Measurements from ENCODE around the gene TMTC2.

The TMTC2 gene

GRCh38 chr12:82725741-82726140 lies 39.0 kb downstream of the TMTC2 start:
- H3K4ac ChIP-seq (ENCODE audit: low read depth, low read length), result no peak overlapping the region
- no peak overlapping the region for H3K18ac ChIP-seq (ENCODE audit: low read length)
- no peak overlapping the region for H2AK5ac ChIP-seq (ENCODE audit: low read length)
- peaks cover 10 to 11% of the 10 kb centered on the region in 2 experiments for H3K36me3 ChIP-seq (ENCODE audit: control insufficient read depth in 1 of 2, insufficient read depth in 2 of 2, low read length in 2 of 2)
- H3K79me2 ChIP-seq (ENCODE audit: control insufficient read depth, insufficient read depth, low read length, poor library complexity), result peaks cover 2% of the 10 kb centered on the region
- H3K4me2 ChIP-seq (ENCODE audit: low read length), result no peak overlapping the region
- H3K4me3 ChIP-seq (ENCODE audit: low read depth, low read length), result no peak overlapping the region
- no peak overlapping the region for H2BK5ac ChIP-seq (ENCODE audit: low read depth, low read length, poor library complexity)
- H3K9ac ChIP-seq (ENCODE audit: low read length), result no peak overlapping the region
- H4K12ac ChIP-seq (ENCODE audit: low read depth, low read length), result no peak overlapping the region
- H4K91ac ChIP-seq (ENCODE audit: low read depth, low read length), result no peak overlapping the region
- no peak overlapping the region for H2BK12ac ChIP-seq (ENCODE audit: low read length)
- H3K27me3 ChIP-seq (ENCODE audit: insufficient read depth, low read length), result no peaks in the 10 kb centered on the region
- DNase-seq, result no peak
- H3K79me1 ChIP-seq (ENCODE audit: low read length), result peaks cover 2% of the 10 kb centered on the region
- H2BK120ac ChIP-seq (ENCODE audit: insufficient read depth, low read length, poor library complexity), result no peak overlapping the region
- no peak overlapping the region for H2AFZ ChIP-seq (ENCODE audit: insufficient read depth, low read length, poor library complexity)
- H3K23ac ChIP-seq (ENCODE audit: low read length), result no peak overlapping the region
- H3K4me1 ChIP-seq (ENCODE audit: control insufficient read depth in 1 of 2, insufficient read depth in 2 of 2, low read length in 2 of 2), result peaks cover 0 to 4% of the 10 kb centered on the region in 2 experiments
- no peak overlapping the region for H3K14ac ChIP-seq (ENCODE audit: low read length)
- no peak overlapping the region for H3K27ac ChIP-seq (ENCODE audit: low read depth, low read length)
- peaks cover 5% of the 10 kb centered on the region for H3K9me3 ChIP-seq (ENCODE audit: insufficient read depth, low read depth, low read length)
- no peak overlapping the region for H4K8ac ChIP-seq (ENCODE audit: low read depth, low read length)
- WGBS (ENCODE audit: extremely low coverage, insufficient coverage, insufficient read length), result no CpG with 5 or more reads among the region's 1 CpG

- Histone ChIP-seq H2BK120ac (ENCODE audit: insufficient read depth, low read length, poor library complexity) (no peak overlapping the region), H3K4me3 (ENCODE audit: low read depth, low read length) (no peak overlapping the region), H3K14ac (ENCODE audit: low read length) (no peak overlapping the region), H2AK5ac (ENCODE audit: low read length) (no peak overlapping the region), H3K4me1 (ENCODE audit: control insufficient read depth in 1 of 2, insufficient read depth in 2 of 2, low read length in 2 of 2) (peaks cover 0 to 5% of the 10 kb centered on the region in 2 experiments), H2BK12ac (ENCODE audit: low read length) (no peak overlapping the region), H2BK5ac (ENCODE audit: low read depth, low read length, poor library complexity) (no peak overlapping the region), H3K79me1 (ENCODE audit: low read length) (peaks cover 2% of the 10 kb centered on the region), H3K4ac (ENCODE audit: low read depth, low read length) (no peak overlapping the region), H3K18ac (ENCODE audit: low read length) (no peak overlapping the region), H4K8ac (ENCODE audit: low read depth, low read length) (no peak overlapping the region), H2AFZ (ENCODE audit: insufficient read depth, low read length, poor library complexity) (no peak overlapping the region), H3K27ac (ENCODE audit: low read depth, low read length) (no peak overlapping the region), H4K91ac (ENCODE audit: low read depth, low read length) (peak overlapping the region; percentile 47), H3K23ac (ENCODE audit: low read length) (no peak overlapping the region), H3K79me2 (ENCODE audit: control insufficient read depth, insufficient read depth, low read length, poor library complexity) (peaks cover 2% of the 10 kb centered on the region), H3K27me3 (ENCODE audit: insufficient read depth, low read length) (no peaks in the 10 kb centered on the region), H3K4me2 (ENCODE audit: low read length) (no peak overlapping the region), H3K36me3 (ENCODE audit: control insufficient read depth in 1 of 2, insufficient read depth in 2 of 2, low read length in 2 of 2) (peaks cover 10 to 11% of the 10 kb centered on the region in 2 experiments), H4K12ac (ENCODE audit: low read depth, low read length) (no peak overlapping the region), H3K9me3 (ENCODE audit: insufficient read depth, low read depth, low read length) (peaks cover 5% of the 10 kb centered on the region), H3K9ac (ENCODE audit: low read length) (no peak overlapping the region)
- DNase-seq, result no peak
- no CpG with 5 or more reads among the region's 2 CpGs for WGBS (ENCODE audit: extremely low coverage, insufficient coverage, insufficient read length)
These were observed 41.2 kb downstream of the TMTC2 start for GRCh38 chr12:82727886-82728285.

- WGBS (ENCODE audit: extremely low coverage, insufficient coverage, insufficient read length), result no CpG with 5 or more reads among the region's 22 CpGs
- Histone ChIP-seq H2AFZ (ENCODE audit: insufficient read depth, low read length, poor library complexity) (no peak overlapping the region), H3K79me2 (ENCODE audit: control insufficient read depth, insufficient read depth, low read length, poor library complexity) (peaks cover 2% of the 10 kb centered on the region), H2AK5ac (ENCODE audit: low read length) (no peak overlapping the region), H2BK5ac (ENCODE audit: low read depth, low read length, poor library complexity) (no peak overlapping the region), H3K4ac (ENCODE audit: low read depth, low read length) (peak overlapping the region; percentile 12), H3K18ac (ENCODE audit: low read length) (peak overlapping the region; percentile 17), H3K9me3 (ENCODE audit: insufficient read depth, low read depth, low read length) (peaks cover 5% of the 10 kb centered on the region), H3K4me3 (ENCODE audit: low read depth, low read length) (no peak overlapping the region), H4K8ac (ENCODE audit: low read depth, low read length) (no peak overlapping the region), H3K79me1 (ENCODE audit: low read length) (peaks cover 2% of the 10 kb centered on the region), H3K23ac (ENCODE audit: low read length) (no peak overlapping the region), H4K12ac (ENCODE audit: low read depth, low read length) (peak overlapping the region; percentile 14), H3K14ac (ENCODE audit: low read length) (no peak overlapping the region), H3K36me3 (ENCODE audit: control insufficient read depth in 1 of 2, insufficient read depth in 2 of 2, low read length in 2 of 2) (peaks cover 10 to 11% of the 10 kb centered on the region in 2 experiments), H3K27me3 (ENCODE audit: insufficient read depth, low read length) (no peaks in the 10 kb centered on the region), H3K4me1 (ENCODE audit: control insufficient read depth in 1 of 2, insufficient read depth in 2 of 2, low read length in 2 of 2) (peaks cover 0 to 2% of the 10 kb centered on the region in 2 experiments), H4K91ac (ENCODE audit: low read depth, low read length) (no peak overlapping the region), H3K9ac (ENCODE audit: low read length) (no peak overlapping the region), H3K4me2 (ENCODE audit: low read length) (no peak overlapping the region), H2BK120ac (ENCODE audit: insufficient read depth, low read length, poor library complexity) (no peak overlapping the region), H3K27ac (ENCODE audit: low read depth, low read length) (no peak overlapping the region), H2BK12ac (ENCODE audit: low read length) (no peak overlapping the region)
- DNase-seq, result no peak
These were observed 42.0 kb downstream of the TMTC2 start for GRCh38 chr12:82728710-82729109.

- H3K9ac ChIP-seq (ENCODE audit: low read length), result no peak overlapping the region
- no peak overlapping the region for H3K23ac ChIP-seq (ENCODE audit: low read length)
- H3K4me2 ChIP-seq (ENCODE audit: low read length), result no peak overlapping the region
- H3K4ac ChIP-seq (ENCODE audit: low read depth, low read length), result no peak overlapping the region
- H3K79me2 ChIP-seq (ENCODE audit: control insufficient read depth, insufficient read depth, low read length, poor library complexity), result no peaks in the 10 kb centered on the region
- H2AK5ac ChIP-seq (ENCODE audit: low read length), result no peak overlapping the region
- no peak overlapping the region for H3K14ac ChIP-seq (ENCODE audit: low read length)
- no peak overlapping the region for H2AFZ ChIP-seq (ENCODE audit: insufficient read depth, low read length, poor library complexity)
- no peak overlapping the region for H4K12ac ChIP-seq (ENCODE audit: low read depth, low read length)
- H3K27me3 ChIP-seq (ENCODE audit: insufficient read depth, low read length), result no peaks in the 10 kb centered on the region
- H3K18ac ChIP-seq (ENCODE audit: low read length), result no peak overlapping the region
- H2BK120ac ChIP-seq (ENCODE audit: insufficient read depth, low read length, poor library complexity), result no peak overlapping the region
- H3K27ac ChIP-seq (ENCODE audit: low read depth, low read length), result no peak overlapping the region
- peaks cover 0 to 1% of the 10 kb centered on the region in 2 experiments for H3K4me1 ChIP-seq (ENCODE audit: control insufficient read depth in 1 of 2, insufficient read depth in 2 of 2, low read length in 2 of 2)
- H3K79me1 ChIP-seq (ENCODE audit: low read length), result no peaks in the 10 kb centered on the region
- peak; percentile 17 to 60 for DNase-seq
- H3K9me3 ChIP-seq (ENCODE audit: insufficient read depth, low read depth, low read length), result peaks cover 5% of the 10 kb centered on the region
- peaks cover 14 to 15% of the 10 kb centered on the region in 2 experiments for H3K36me3 ChIP-seq (ENCODE audit: control insufficient read depth in 1 of 2, insufficient read depth in 2 of 2, low read length in 2 of 2)
- H3K4me3 ChIP-seq (ENCODE audit: low read depth, low read length), result no peak overlapping the region
- H4K91ac ChIP-seq (ENCODE audit: low read depth, low read length), result no peak overlapping the region
- H4K8ac ChIP-seq (ENCODE audit: low read depth, low read length), result no peak overlapping the region
- H2BK12ac ChIP-seq (ENCODE audit: low read length), result no peak overlapping the region
- no peak overlapping the region for H2BK5ac ChIP-seq (ENCODE audit: low read depth, low read length, poor library complexity)
- no CpG with 5 or more reads among the region's 7 CpGs for WGBS (ENCODE audit: extremely low coverage, insufficient coverage, insufficient read length)
These were observed 44.3 kb downstream of the TMTC2 start for GRCh38 chr12:82730953-82731459.
